Upper lobe of right lung (tissue), 1 donor: ENCODE measurements around the gene CNOT10. TPM values are rescaled to one million over a fixed set of nuclear protein-coding genes. Genes with fewer than 3 reads are reported as not detected.

Experiments
- ATAC-seq: fragments of 200-7000 bp; cut with Tn5 transposase; one replicate; pipeline ENCODE4 v1.9.1; 2020; ENCODE audit warnings: mild to moderate bottlenecking, moderate library complexity
- DNase-seq: peaks from one replicate; pipeline ENCODE4 v3.0.0-alpha.2; 2020
- H3K27ac ChIP-seq: fragments of 200-600 bp; one replicate; pipeline ENCODE4 v1.8.0; 2022
- H3K27me3 ChIP-seq: fragments of 200-600 bp; one replicate; pipeline ENCODE4 v1.8.0; 2022; ENCODE audit warnings: mild to moderate bottlenecking
- H3K36me3 ChIP-seq: fragments of 200-600 bp; one replicate; pipeline ENCODE4 v1.8.0; 2022
- H3K4me1 ChIP-seq: fragments of 200-600 bp; one replicate; pipeline ENCODE4 v1.8.0; 2022
- H3K4me3 ChIP-seq: fragments of 200-600 bp; one replicate; pipeline ENCODE4 v1.8.0; 2022; ENCODE audit warnings: mild to moderate bottlenecking
- H3K9me3 ChIP-seq: fragments of 200-600 bp; one replicate; pipeline ENCODE4 v1.8.0; 2022
- CTCF ChIP-seq: fragments of 200-600 bp; IDR thresholded peaks from one replicate; pipeline ENCODE4 v1.8.0; 2022; ENCODE audit warnings: antibody characterized with exemption
- intact Hi-C: fragments of 100-400 bp; cut with DNase I; formaldehyde crosslinking; loops from one replicate; pipeline ENCODE4 v1.11.0; 2022
- total RNA-seq: library from RNA; stranded (reverse); fragmentation: NEBNext Ultra II Directional; extraction: Animal tissue kit (Norgen Biotek cat#: 25700); gene quantifications from one replicate; pipeline ENCODE4 v1.2.1, GENCODE V29; 2021
- donor health status: DM: no; HTN: yes; CAD: no; lungs with severe emphysema.

Gene CNOT10
- total RNA-seq, 1 donor from 2014 or later = 30.1 TPM

GRCh38 chr3:32684029-32684799 is 774 bp upstream of the CNOT10 start:
- no peaks in the 10 kb centered on the region for H3K9me3 ChIP-seq
- ATAC-seq (no peak), DNase-seq (no peak)
- intact Hi-C loops = no loop called here
- TF ChIP-seq CTCF = no peak
- H3K27me3 ChIP-seq = no peaks in the 10 kb centered on the region
- peaks cover 6% of the 10 kb centered on the region for H3K36me3 ChIP-seq
- H3K4me3 ChIP-seq = peak overlapping the region; percentile 82
- peaks cover 18% of the 10 kb centered on the region for H3K4me1 ChIP-seq
- H3K27ac ChIP-seq = peak overlapping the region; percentile 84

- Histone ChIP-seq H3K36me3 (peaks cover 6% of the 10 kb centered on the region), H3K4me3 (peak overlapping the region; percentile 82), H3K9me3 (no peaks in the 10 kb centered on the region), H3K4me1 (peaks cover 18% of the 10 kb centered on the region), H3K27me3 (no peaks in the 10 kb centered on the region), H3K27ac (peak overlapping the region; percentile 84)
- TF ChIP-seq CTCF = no peak
- ATAC-seq = no peak
- intact Hi-C loops = no loop called here
- DNase-seq = no peak
These were observed 676 bp downstream of the CNOT10 start for GRCh38 chr3:32685543-32686185.

- ATAC-seq (no peak), DNase-seq (no peak)
- Histone ChIP-seq H3K9me3 (no peaks in the 10 kb centered on the region), H3K27me3 (no peaks in the 10 kb centered on the region), H3K4me3 (no peak overlapping the region), H3K4me1 (peaks cover 18% of the 10 kb centered on the region), H3K36me3 (peaks cover 6% of the 10 kb centered on the region), H3K27ac (no peak overlapping the region)
- intact Hi-C loops = no loop called here
- no peak for TF ChIP-seq CTCF
These were observed 1.7 kb downstream of the CNOT10 start for GRCh38 chr3:32686713-32687112.

- H3K27ac ChIP-seq = no peak overlapping the region
- no peaks in the 10 kb centered on the region for H3K9me3 ChIP-seq
- intact Hi-C loops = no loop called here
- no peak for TF ChIP-seq CTCF
- H3K27me3 ChIP-seq = no peaks in the 10 kb centered on the region
- H3K4me1 ChIP-seq = peaks cover under 1% of the 10 kb centered on the region
- ATAC-seq (no peak), DNase-seq (no peak)
- no peak overlapping the region for H3K4me3 ChIP-seq
- H3K36me3 ChIP-seq = peaks cover 6% of the 10 kb centered on the region
These were observed 6.9 kb downstream of the CNOT10 start for GRCh38 chr3:32691847-32692246.

GRCh38 chr3:32696523-32696922 is 11.5 kb downstream of the CNOT10 start:
- no peaks in the 10 kb centered on the region for H3K36me3 ChIP-seq
- intact Hi-C loops = no loop called here
- DNase-seq = no peak
- peaks cover 12% of the 10 kb centered on the region for H3K4me1 ChIP-seq
- H3K9me3 ChIP-seq = no peaks in the 10 kb centered on the region
- ATAC-seq = no peak
- H3K4me3 ChIP-seq = no peak overlapping the region
- H3K27ac ChIP-seq = no peak overlapping the region
- TF ChIP-seq CTCF = no peak
- no peaks in the 10 kb centered on the region for H3K27me3 ChIP-seq
